ENCODE measurements around the gene AGO3. TPM values are rescaled to one million over a fixed set of nuclear protein-coding genes. Genes with fewer than 3 reads are reported as not detected.

AGO3 gene
- total and polyA plus RNA-seq, 2 of the 13 experiments (the other 11 are each of a cell fraction or from before 2014, with no cell fraction given), result 21.2 to 27.1 TPM

- TF ChIP-seq ATRX (CRISPR knock-in tag; IDR thresholded peaks at IDR 0.05; ENCODE audit: borderline replicate concordance) (no peak), ZNF138 (CRISPR knock-in tag; IDR thresholded peaks at IDR 0.05; ENCODE audit: low read depth) (no peak; the same call in 1 of the 2 replicates), FOXC1 (CRISPR knock-in tag; IDR thresholded peaks at IDR 0.05; ENCODE audit: borderline replicate concordance) (peak; percentile 31; the same call in 1 of the 2 replicates), DRAP1 (CRISPR knock-in tag; IDR thresholded peaks at IDR 0.05) (peak; percentile 33; the same call in 1 of the 2 replicates), DZIP1 (CRISPR knock-in tag; IDR thresholded peaks at IDR 0.05) (0 out of 2 replicates have a peak, but pooled peaks have one; percentile 27), KMT2A (CRISPR knock-in tag; IDR thresholded peaks at IDR 0.05) (peak; percentile 93), TAF1 (CRISPR knock-in tag; IDR thresholded peaks at IDR 0.05) (peak; percentile 87), SOX13 (IDR thresholded peaks at IDR 0.05) (no peak; the same call in 1 of the 2 replicates), SOX13 (CRISPR knock-in tag; conservative IDR thresholded peaks at IDR 0.05 in 1 of 2, IDR thresholded peaks at IDR 0.05 in 1 of 2) (0 out of 4 replicates have a peak, but pooled peaks of 1 of the 2 experiments have one; percentile 5), ZFX (CRISPR knock-in tag; IDR thresholded peaks at IDR 0.05; ENCODE audit: low read depth) (peak; percentile 93), SRY (CRISPR knock-in tag; IDR thresholded peaks at IDR 0.05) (peak; percentile 88), KDM5B (CRISPR knock-in tag; IDR thresholded peaks at IDR 0.05; ENCODE audit: borderline replicate concordance) (peak; percentile 54; the same call in 1 of the 2 replicates), ZSCAN21 (CRISPR knock-in tag; IDR thresholded peaks at IDR 0.05; ENCODE audit: borderline replicate concordance) (peak; percentile 71; the same call in 1 of the 2 replicates), ZNF205 (CRISPR knock-in tag; IDR thresholded peaks at IDR 0.05) (peak; percentile 48; the same call in 1 of the 2 replicates), ESRRA (CRISPR knock-in tag; IDR thresholded peaks at IDR 0.05; ENCODE audit: low read depth) (0 out of 2 replicates have a peak, but pooled peaks have one; percentile 47), ZHX2 (IDR thresholded peaks at IDR 0.05; ENCODE audit: low read depth) (peak; percentile 67; the same call in 1 of the 2 replicates), ZHX2 (CRISPR knock-in tag; IDR thresholded peaks at IDR 0.05; ENCODE audit: borderline replicate concordance) (no peak; the same call in 1 of the 2 replicates)
- TF ChIP-seq, protein P1, sequence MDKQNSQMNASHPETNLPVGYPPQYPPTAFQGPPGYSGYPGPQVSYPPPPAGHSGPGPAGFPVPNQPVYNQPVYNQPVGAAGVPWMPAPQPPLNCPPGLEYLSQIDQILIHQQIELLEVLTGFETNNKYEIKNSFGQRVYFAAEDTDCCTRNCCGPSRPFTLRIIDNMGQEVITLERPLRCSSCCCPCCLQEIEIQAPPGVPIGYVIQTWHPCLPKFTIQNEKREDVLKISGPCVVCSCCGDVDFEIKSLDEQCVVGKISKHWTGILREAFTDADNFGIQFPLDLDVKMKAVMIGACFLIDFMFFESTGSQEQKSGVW (CRISPR knock-in tag; IDR thresholded peaks at IDR 0.05; ENCODE audit: borderline replicate concordance), result peak; percentile 72; the same call in 1 of the 2 replicates
These were observed at the start of gene AGO3 (continued) for GRCh38 chr1:35930593-35931445.
